ENCODE measurements around the gene OTC.

Gene OTC

DNA sequence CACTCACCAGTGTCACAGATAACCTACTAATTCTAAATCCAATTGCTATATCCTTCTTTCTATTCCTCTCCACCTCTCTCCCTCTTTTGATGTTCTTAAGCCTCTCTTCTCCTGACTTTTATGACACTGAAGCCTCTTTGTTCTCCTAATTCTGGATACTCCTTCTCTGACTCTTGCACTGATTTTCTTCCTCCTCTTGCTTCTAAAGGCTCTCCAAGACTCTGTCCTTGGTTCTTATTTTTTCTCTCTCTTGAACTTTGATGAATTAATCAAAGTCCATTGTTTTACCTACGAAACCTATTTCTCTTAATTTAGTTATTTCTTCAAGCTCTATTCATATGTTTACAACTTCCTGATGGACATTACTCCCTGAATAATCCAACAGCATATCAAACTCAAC, 113.3 kb downstream of the OTC start:
- DNase-seq (ENCODE audit: extremely low read depth in 1 of 2, low read depth in 1 of 2) = no peak

DNA sequence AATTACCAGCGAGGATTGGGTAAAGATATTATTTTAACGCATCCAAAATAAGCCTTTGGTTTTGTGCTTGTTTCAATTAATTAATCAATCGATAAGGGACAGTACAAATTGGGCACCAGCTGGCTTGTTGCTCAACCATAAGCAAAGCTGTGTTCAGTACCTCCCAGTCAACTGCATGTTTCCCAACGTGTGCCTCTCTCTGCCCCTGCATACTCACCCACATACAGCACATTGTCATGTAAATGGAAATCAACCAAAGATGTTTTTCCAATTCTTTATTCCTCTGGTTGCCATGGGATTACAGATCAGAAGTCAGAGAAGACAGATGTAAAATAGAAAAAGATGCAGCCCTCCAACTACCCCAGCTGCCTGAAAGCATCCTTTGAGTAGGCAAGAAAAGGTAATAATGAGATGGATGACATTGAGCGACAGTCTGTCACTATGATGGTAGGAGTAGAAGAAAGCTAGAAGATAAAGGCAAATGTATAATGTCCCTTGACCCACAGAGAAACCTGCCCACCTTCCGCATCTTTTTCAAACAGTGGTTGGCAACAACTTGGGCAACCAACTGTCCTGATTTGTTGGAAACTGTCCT, 116.3 kb downstream of the OTC start:
- DNase-seq (ENCODE audit: extremely low read depth in 1 of 2, low read depth in 1 of 2) = no peak
